Nephron (organoid): ENCODE results near the gene PKHD1.

Experiments
- H3K27ac Mint-ChIP-seq, 3 experiments: 2 replicates each; pipeline ENCODE4 v1.8.0; 2020; ENCODE audit warnings: mixed read lengths in 3 of 3, mild to moderate bottlenecking in 2 of 3, moderate library complexity in 1 of 3
- H3K27me3 Mint-ChIP-seq: 2 replicates; pipeline ENCODE4 v1.8.0; 2021; ENCODE audit warnings: low read depth, mild to moderate bottlenecking, moderate library complexity, mixed read lengths
- H3K36me3 Mint-ChIP-seq: 2 replicates; pipeline ENCODE4 v1.8.0; 2020; ENCODE audit warnings: low read depth, mixed read lengths
- H3K4me1 Mint-ChIP-seq: 2 replicates; pipeline ENCODE4 v1.8.0; 2020; ENCODE audit warnings: mixed read lengths
- H3K4me3 Mint-ChIP-seq, 3 experiments: 2 replicates each; pipeline ENCODE4 v1.8.0; 2020; ENCODE audit warnings: mild to moderate bottlenecking in 3 of 3, mixed read lengths in 3 of 3, moderate library complexity in 2 of 3
- H3K9me3 Mint-ChIP-seq: 2 replicates; pipeline ENCODE4 v1.8.0; 2020; ENCODE audit warnings: mixed read lengths
- TF ChIP-seq, protein P1 (sequence below), 3 experiments: fragments of 200-600 bp; sonication (generic); IDR thresholded peaks; one replicate each; pipeline ENCODE4 v1.5.0; 2021; ENCODE audit warnings: antibody characterized with exemption in 3 of 3; ENCODE audit not compliant: unreplicated experiment in 3 of 3

PKHD1 gene

DNA sequence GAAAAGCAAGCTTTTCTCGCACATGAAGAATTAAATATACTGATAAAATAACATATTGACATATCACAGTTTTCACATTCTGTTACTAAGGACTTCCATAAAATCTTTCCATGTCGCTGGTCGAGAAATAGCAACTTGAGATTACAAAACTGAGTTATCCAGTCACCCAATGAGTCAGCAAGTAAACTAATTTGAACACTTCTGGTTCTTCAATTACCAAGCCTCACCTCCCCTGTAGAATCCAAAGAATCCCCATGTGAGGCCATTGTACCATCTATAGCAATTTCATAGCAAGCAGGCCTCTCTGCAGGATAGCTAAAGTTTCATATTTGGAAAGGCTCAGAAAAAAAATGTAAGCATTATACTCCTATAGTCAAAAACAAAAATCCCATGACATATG is 87.3 kb downstream of the PKHD1 start:
- Mint-ChIP-seq H3K27ac (no peak overlapping the region), H3K27me3 (no peaks in the 10 kb centered on the region), H3K4me3 (no peak overlapping the region), H3K36me3 (peaks cover 2% of the 10 kb centered on the region), H3K9me3 (no peaks in the 10 kb centered on the region), H3K4me1 (no peaks in the 10 kb centered on the region)
- TF ChIP-seq, protein P1, sequence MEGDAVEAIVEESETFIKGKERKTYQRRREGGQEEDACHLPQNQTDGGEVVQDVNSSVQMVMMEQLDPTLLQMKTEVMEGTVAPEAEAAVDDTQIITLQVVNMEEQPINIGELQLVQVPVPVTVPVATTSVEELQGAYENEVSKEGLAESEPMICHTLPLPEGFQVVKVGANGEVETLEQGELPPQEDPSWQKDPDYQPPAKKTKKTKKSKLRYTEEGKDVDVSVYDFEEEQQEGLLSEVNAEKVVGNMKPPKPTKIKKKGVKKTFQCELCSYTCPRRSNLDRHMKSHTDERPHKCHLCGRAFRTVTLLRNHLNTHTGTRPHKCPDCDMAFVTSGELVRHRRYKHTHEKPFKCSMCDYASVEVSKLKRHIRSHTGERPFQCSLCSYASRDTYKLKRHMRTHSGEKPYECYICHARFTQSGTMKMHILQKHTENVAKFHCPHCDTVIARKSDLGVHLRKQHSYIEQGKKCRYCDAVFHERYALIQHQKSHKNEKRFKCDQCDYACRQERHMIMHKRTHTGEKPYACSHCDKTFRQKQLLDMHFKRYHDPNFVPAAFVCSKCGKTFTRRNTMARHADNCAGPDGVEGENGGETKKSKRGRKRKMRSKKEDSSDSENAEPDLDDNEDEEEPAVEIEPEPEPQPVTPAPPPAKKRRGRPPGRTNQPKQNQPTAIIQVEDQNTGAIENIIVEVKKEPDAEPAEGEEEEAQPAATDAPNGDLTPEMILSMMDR (IDR thresholded peaks at IDR 0.05; ENCODE audit: unreplicated experiment in 3 of 3) = no peak

DNA sequence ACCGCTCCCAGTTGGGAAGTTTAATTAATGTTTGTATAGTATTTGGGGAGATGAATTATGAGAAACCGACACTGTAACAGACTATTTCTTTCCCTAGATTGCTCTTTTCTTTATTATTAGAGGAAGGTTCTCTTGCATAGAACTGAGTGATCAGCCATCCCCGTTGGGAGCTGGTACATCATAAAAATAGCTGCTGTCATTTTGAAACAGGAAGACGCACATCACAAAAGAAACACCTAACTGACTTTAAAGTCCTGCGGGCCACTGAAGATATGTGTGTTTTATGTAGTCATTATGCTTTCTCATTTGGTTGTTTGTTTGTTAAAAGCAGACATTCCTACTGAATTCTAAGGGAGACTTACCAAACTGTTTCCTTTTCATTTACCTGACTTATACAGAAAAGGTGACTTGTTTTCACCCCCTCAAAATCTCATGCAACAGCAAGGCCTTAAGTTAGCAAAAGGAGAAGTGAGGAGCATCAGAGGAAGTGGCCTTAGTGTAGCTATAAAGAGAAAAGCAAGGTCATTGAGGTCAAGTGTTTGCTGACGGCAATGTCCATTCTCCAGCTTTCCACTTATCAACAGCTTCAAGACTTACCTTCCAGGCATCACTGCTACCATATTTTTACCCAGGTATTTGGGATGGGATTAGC is 91.0 kb downstream of the PKHD1 start:
- H3K9me3 Mint-ChIP-seq = no peaks in the 10 kb centered on the region

DNA sequence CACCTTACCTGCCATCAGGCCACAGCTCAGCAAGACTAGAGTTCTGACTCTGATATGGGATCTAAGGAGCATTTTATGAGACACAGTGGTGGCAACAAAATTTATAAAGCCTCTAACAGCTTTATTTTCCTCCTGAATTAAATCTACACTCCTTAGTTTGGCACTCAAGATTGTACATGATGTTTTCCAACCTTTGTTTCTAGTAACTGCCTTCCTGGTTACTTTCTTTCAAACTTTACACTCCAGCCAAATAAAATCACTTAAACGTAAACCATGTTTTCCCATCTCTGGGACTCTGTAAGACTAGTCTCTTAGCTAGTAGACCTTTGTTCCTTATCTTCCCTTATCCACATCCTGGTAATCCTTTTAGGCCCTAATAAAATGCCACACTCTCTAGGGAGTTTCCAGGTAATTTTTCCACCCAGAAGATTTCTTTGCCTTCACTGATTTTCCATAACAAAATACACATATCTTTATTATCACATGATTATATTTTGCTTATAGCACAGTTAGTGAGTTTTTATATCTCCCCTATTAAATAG is 92.1 kb downstream of the PKHD1 start:
- Mint-ChIP-seq H3K27ac (no peak overlapping the region), H3K9me3 (no peaks in the 10 kb centered on the region), H3K27me3 (peaks cover 3% of the 10 kb centered on the region), H3K4me1 (no peaks in the 10 kb centered on the region), H3K36me3 (no peaks in the 10 kb centered on the region), H3K4me3 (no peak overlapping the region)
- TF ChIP-seq, protein P1 (IDR thresholded peaks at IDR 0.05; ENCODE audit: unreplicated experiment in 3 of 3) = no peak

More for the DNA sequence above, 91.0 kb downstream of the PKHD1 start:
- no peaks in the 10 kb centered on the region for H3K36me3 Mint-ChIP-seq
- no peak overlapping the region for H3K4me3 Mint-ChIP-seq
- H3K27ac Mint-ChIP-seq = no peak overlapping the region
- TF ChIP-seq, protein P1 (IDR thresholded peaks at IDR 0.05; ENCODE audit: unreplicated experiment in 3 of 3) = no peak
- no peaks in the 10 kb centered on the region for H3K4me1 Mint-ChIP-seq
- H3K27me3 Mint-ChIP-seq = peaks cover 3% of the 10 kb centered on the region

DNA sequence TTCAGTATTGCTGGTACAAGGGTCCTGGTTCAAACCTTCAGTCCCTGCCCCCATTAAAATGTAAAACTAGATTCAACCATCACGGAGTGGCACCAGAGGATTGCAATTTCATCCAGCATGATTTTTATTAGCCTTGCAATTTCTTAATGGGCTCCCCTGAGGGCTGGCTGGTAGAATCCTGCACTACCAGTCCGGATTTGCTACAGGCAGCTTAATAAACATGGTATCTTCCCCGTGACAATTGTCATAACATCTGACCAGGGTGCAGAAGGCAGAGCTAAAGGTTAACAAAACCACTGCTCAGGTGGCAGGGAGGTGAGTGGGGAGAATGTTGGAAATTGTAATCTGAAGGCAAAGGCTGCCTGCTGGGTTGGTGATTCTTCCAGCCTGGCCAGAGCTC is 94.5 kb downstream of the PKHD1 start:
- no peaks in the 10 kb centered on the region for H3K36me3 Mint-ChIP-seq
- H3K27ac Mint-ChIP-seq = no peak overlapping the region
- H3K4me1 Mint-ChIP-seq = no peaks in the 10 kb centered on the region
- TF ChIP-seq, protein P1 (IDR thresholded peaks at IDR 0.05; ENCODE audit: unreplicated experiment in 3 of 3) = no peak
- no peak overlapping the region for H3K4me3 Mint-ChIP-seq
- H3K27me3 Mint-ChIP-seq = peaks cover 3% of the 10 kb centered on the region
- no peaks in the 10 kb centered on the region for H3K9me3 Mint-ChIP-seq

DNA sequence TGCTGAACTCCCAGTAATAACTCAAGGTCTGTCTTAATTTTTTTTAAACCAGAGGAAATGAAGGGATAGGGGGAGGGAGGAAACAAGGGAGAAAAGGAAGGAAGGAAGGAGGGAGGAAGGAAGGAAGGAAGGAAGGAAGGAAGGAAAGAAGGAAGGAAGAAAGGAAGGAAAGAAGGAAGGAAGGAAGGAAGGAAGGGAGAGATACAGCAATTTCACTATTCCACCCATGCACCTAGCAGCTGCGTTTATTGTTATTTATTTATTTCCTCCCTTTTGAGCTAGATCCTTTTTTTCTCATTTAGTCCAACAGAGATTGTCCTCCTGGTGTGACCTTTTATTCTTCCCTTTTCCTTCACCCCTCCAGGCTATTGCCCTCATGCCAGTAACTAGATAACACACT is 97.6 kb downstream of the PKHD1 start:
- Mint-ChIP-seq H3K4me1 (no peaks in the 10 kb centered on the region), H3K4me3 (no peak overlapping the region), H3K9me3 (no peaks in the 10 kb centered on the region), H3K27ac (no peak overlapping the region), H3K27me3 (peaks cover 3% of the 10 kb centered on the region), H3K36me3 (no peaks in the 10 kb centered on the region)
- TF ChIP-seq, protein P1 (IDR thresholded peaks at IDR 0.05; ENCODE audit: unreplicated experiment in 3 of 3) = no peak

DNA sequence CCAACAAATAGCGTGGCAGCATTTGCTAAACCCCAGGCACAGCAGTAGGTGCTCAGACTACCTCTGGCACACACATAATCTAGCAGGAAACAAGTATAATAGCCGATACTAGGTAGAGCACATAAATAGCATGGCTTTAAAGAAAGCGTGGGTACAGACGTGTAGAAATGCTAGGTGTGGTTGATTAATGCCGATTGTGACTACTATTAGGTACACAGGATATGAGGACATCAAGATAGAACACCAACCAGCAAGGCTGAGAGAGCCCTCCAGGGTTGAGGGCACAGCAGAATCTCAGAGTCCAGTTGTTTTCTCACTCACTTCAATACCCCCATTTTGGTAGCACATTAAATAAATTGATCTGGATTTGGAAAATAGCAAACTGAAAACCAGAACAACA is 100.5 kb downstream of the PKHD1 start:
- no peaks in the 10 kb centered on the region for H3K4me1 Mint-ChIP-seq
- H3K4me3 Mint-ChIP-seq = no peak overlapping the region
- no peaks in the 10 kb centered on the region for H3K27me3 Mint-ChIP-seq
- peaks cover 4% of the 10 kb centered on the region for H3K36me3 Mint-ChIP-seq
- TF ChIP-seq, protein P1 (IDR thresholded peaks at IDR 0.05; ENCODE audit: unreplicated experiment in 3 of 3) = no peak
- no peaks in the 10 kb centered on the region for H3K9me3 Mint-ChIP-seq
- no peak overlapping the region for H3K27ac Mint-ChIP-seq
